ENCODE data around the gene CLSTN2.

- TF ChIP-seq CTCF (IDR thresholded peaks at IDR 0.05): no peak
- TF ChIP-seq POLR2A (IDR thresholded peaks at IDR 0.05; ENCODE audit: low read depth): no peak
These were observed 594.6 kb downstream of the CLSTN2 start for GRCh38 chr3:140529558-140529957.

Measured in esophagus muscularis mucosa (tissue), 3 donors.